CD14-positive monocyte (primary cell): Measurements from ENCODE around the gene EAPP. TPM values are rescaled to one million over a fixed set of nuclear protein-coding genes. Genes with fewer than 3 reads are reported as not detected.

Experiments used
- DNase-seq, 3 donors: peaks; one replicate each; pipeline ENCODE4 v3.0.0-alpha.2; 2011 to 2022
- H2AFZ ChIP-seq: 2 replicates; pipeline ENCODE4 v1.6.0; 2012; ENCODE audit warnings: mild to moderate bottlenecking, low read depth, low read length, inconsistent platforms; ENCODE audit not compliant: insufficient read depth, poor library complexity, severe bottlenecking
- H3K27ac ChIP-seq, 2 donors: 1 replicate in 1 of 2; 2 replicates in 1 of 2; pipeline ENCODE4 v1.5.1; 2012 to 2013; ENCODE audit warnings: low read length in 2 of 2, control low read depth in 1 of 2, inconsistent platforms in 1 of 2, low read depth in 1 of 2, mild to moderate bottlenecking in 1 of 2
- H3K27me3 ChIP-seq, 2 donors: one replicate each; pipeline versions ENCODE4 v1.6.0 to v1.6.1; 2011 to 2013; ENCODE audit warnings: low read length in 2 of 2; ENCODE audit not compliant: control insufficient read depth in 2 of 2, insufficient read depth in 2 of 2
- H3K36me3 ChIP-seq, 2 donors: replicated peaks in 1 of 2; 1 replicate in 1 of 2; 2 replicates in 1 of 2; pipeline versions ENCODE4 v1.5.1 to v1.6.1; 2012 to 2013; ENCODE audit warnings: low read length in 2 of 2, control low read depth in 1 of 2, inconsistent platforms in 1 of 2, mild to moderate bottlenecking in 1 of 2; ENCODE audit not compliant: insufficient read depth in 2 of 2, control insufficient read depth in 1 of 2
- H3K4me1 ChIP-seq, 2 donors: 1 replicate in 1 of 2; 2 replicates in 1 of 2; pipeline versions ENCODE4 v1.5.1 to v1.6.1; 2012 to 2013; ENCODE audit warnings: low read length in 2 of 2, control low read depth in 1 of 2, inconsistent platforms in 1 of 2, mild to moderate bottlenecking in 1 of 2, moderate library complexity in 1 of 2; ENCODE audit not compliant: insufficient read depth in 2 of 2, control insufficient read depth in 1 of 2
- H3K4me2 ChIP-seq: replicated peaks from 2 replicates; pipeline ENCODE3; 2012; ENCODE audit warnings: low read length, moderate library complexity, mild to moderate bottlenecking; ENCODE audit not compliant: poor library complexity, severe bottlenecking; ENCODE audit errors: extremely low read depth
- H3K4me3 ChIP-seq, 3 experiments: fragments of 200-600 bp in 1 of 3; sonication (generic) in 1 of 3; replicated peaks in 1 of 3; 1 replicate in 2 of 3; 2 replicates in 1 of 3; pipeline ENCODE4 v1.5.1; 2011 to 2013; ENCODE audit warnings: low read length in 3 of 3, mild to moderate bottlenecking in 3 of 3, control low read depth in 2 of 3, low read depth in 2 of 3, inconsistent platforms in 1 of 3, moderate library complexity in 1 of 3
- H3K79me2 ChIP-seq: 2 replicates; pipeline ENCODE4 v1.6.0; 2012; ENCODE audit warnings: mild to moderate bottlenecking, control low read depth, inconsistent platforms, low read length, moderate library complexity; ENCODE audit not compliant: insufficient read depth
- H3K9ac ChIP-seq: 2 replicates; pipeline ENCODE4 v1.6.0; 2017; ENCODE audit warnings: low read length, mild to moderate bottlenecking; ENCODE audit not compliant: insufficient read depth, poor library complexity, severe bottlenecking
- H3K9me3 ChIP-seq, 2 donors: replicated peaks in 1 of 2; 1 replicate in 1 of 2; 2 replicates in 1 of 2; pipeline versions ENCODE4 v1.5.1 to v1.6.1; 2012 to 2013; ENCODE audit warnings: low read length in 2 of 2, control low read depth in 1 of 2; ENCODE audit not compliant: control insufficient read depth in 1 of 2, insufficient read depth in 1 of 2
- H4K20me1 ChIP-seq: 2 replicates; pipeline ENCODE4 v1.6.0; 2012; ENCODE audit warnings: mild to moderate bottlenecking, low read length, control low read depth, moderate library complexity; ENCODE audit not compliant: insufficient read depth
- H3K27ac Mint-ChIP-seq, 7 donors: one replicate each; pipeline ENCODE4 v1.8.0; 2020; ENCODE audit warnings: mild to moderate bottlenecking in 7 of 7, mixed read lengths in 7 of 7, moderate library complexity in 6 of 7, inconsistent platforms in 2 of 7
- H3K27me3 Mint-ChIP-seq, 3 donors: one replicate each; pipeline ENCODE4 v1.8.0; 2021 to 2022; ENCODE audit warnings: low read depth in 3 of 3, mild to moderate bottlenecking in 3 of 3, mixed read lengths in 3 of 3, moderate library complexity in 3 of 3, inconsistent platforms in 1 of 3
- H3K36me3 Mint-ChIP-seq, 2 donors: one replicate each; pipeline ENCODE4 v1.8.0; 2020; ENCODE audit warnings: mixed read lengths in 2 of 2, inconsistent platforms in 1 of 2, mild to moderate bottlenecking in 1 of 2
- H3K4me1 Mint-ChIP-seq: one replicate; pipeline ENCODE4 v1.8.0; 2020; ENCODE audit warnings: mild to moderate bottlenecking, mixed read lengths
- H3K4me3 Mint-ChIP-seq, 2 donors: one replicate each; pipeline ENCODE4 v1.8.0; 2020; ENCODE audit warnings: mild to moderate bottlenecking in 2 of 2, mixed read lengths in 2 of 2, moderate library complexity in 1 of 2
- H3K9me3 Mint-ChIP-seq, 7 donors: one replicate each; pipeline ENCODE4 v1.8.0; 2020 to 2022; ENCODE audit warnings: mixed read lengths in 7 of 7, mild to moderate bottlenecking in 6 of 7, moderate library complexity in 6 of 7, inconsistent platforms in 2 of 7
- CTCF ChIP-seq: fragments of 200-600 bp; IDR thresholded peaks from one replicate; pipeline ENCODE4 v1.8.0; 2022; ENCODE audit warnings: antibody characterized with exemption, mild to moderate bottlenecking
- WGBS: methylation state at CpG from one replicate; pipeline ENCODE4 v1.1.5; 2013; ENCODE audit warnings: missing lambda C conversion rate; ENCODE audit not compliant: insufficient coverage; 5-methylcytosine and 5-hydroxymethylcytosine counted together
- intact Hi-C, 2 donors: fragments of 100-400 bp; cut with micrococcal nuclease; formaldehyde crosslinking; loops; one replicate each; pipeline versions ENCODE4 v1.15.0 to v1.15.1; 2023
- polyA minus RNA-seq: library from RNA; depleted of rRNA, polyadenylated mRNA; stranded (reverse); fragments of >200 nt; gene quantifications from 2 replicates; pipeline ENCODE4 v1.2.3, GENCODE V29; 2012
- polyA plus RNA-seq, 3 donors: library from polyadenylated mRNA; depleted of rRNA in 1 of 3; unstranded in 2 of 3; stranded (reverse) in 1 of 3; fragments of 300-500 nt in 2 of 3; fragments of >200 nt in 1 of 3; fragmentation: Illumina TruSeq in 2 of 3; gene quantifications; 1 replicate in 2 of 3; 2 replicates in 1 of 3; pipeline ENCODE4 v1.2.3, GENCODE V29; 2012 to 2021
- total RNA-seq, 12 experiments: library from RNA in 1 of 12; stranded (reverse) in 1 of 12; fragments of 120-200 nt in 1 of 12; gene quantifications; one replicate each; pipeline ENCODE4 v1.2.4 and lab custom pipeline; 2013 to 2026; ENCODE audit warnings: mixed read lengths in 6 of 12, inconsistent platforms in 1 of 12

The EAPP gene
- 73.3 TPM for total RNA-seq (2013)
- 10 to 100 TPM; 20.7 to 76.2 (median 70.2) TPM for polyA plus RNA-seq
- 21.3 and 30.0 TPM in 2 replicates for polyA minus RNA-seq
- 7.0 to 23.4 (median 18.3) reads per million in 11 experiments for total RNA-seq (lab: John Stamatoyannopoulos, UW)

GRCh38 chr14:34539407-34540180 lies at the start of gene EAPP:
EAPP (minus strand) TSS chr14:34539701; CDS start chr14:34539628, 73 bp downstream.
- no peaks in the 10 kb centered on the region for H3K9me3 Mint-ChIP-seq
- DNase-seq = peak; percentile 97 to 98 (median 97)
- peak within 1 kb of the TSS; percentile 89 to 99 for H3K27ac ChIP-seq
- no peaks in the 10 kb centered on the region for H3K27me3 ChIP-seq
- intact Hi-C loops = loop anchor here in 1 of 2 donors (5.0 kb wide), 1 partner anchor 77 kb away; the partner anchor contains the start of gene SPTSSA
- peaks cover 36% of the 10 kb centered on the region for H3K79me2 ChIP-seq
- peak within 1 kb of the TSS; percentile 99 for H3K9ac ChIP-seq
- peak within 1 kb of the TSS; percentile 98 for H2AFZ ChIP-seq
- H4K20me1 ChIP-seq = no peaks in the 10 kb centered on the region
- H3K4me1 Mint-ChIP-seq = peaks cover 21% of the 10 kb centered on the region
- H3K4me2 ChIP-seq = peak within 1 kb of the TSS; percentile 81
- H3K4me1 ChIP-seq = peaks cover 10 to 18% of the 10 kb centered on the region in 2 donors
- peak within 1 kb of the TSS; percentile 96 to 99 (median 98) for H3K27ac Mint-ChIP-seq
- no peak for TF ChIP-seq CTCF
- H3K36me3 Mint-ChIP-seq = peaks cover 13 to 23% of the 10 kb centered on the region in 2 donors
- peak within 1 kb of the TSS; percentile 87 to 99 (median 98) for H3K4me3 ChIP-seq
- H3K9me3 ChIP-seq = no peaks in the 10 kb centered on the region
- H3K36me3 ChIP-seq = peaks cover 10 to 18% of the 10 kb centered on the region in 2 donors
- peak within 1 kb of the TSS; percentile 95 to 99 for H3K4me3 Mint-ChIP-seq
- WGBS = 3% methylated on average over 46 of the region's 59 CpGs
- no peaks in the 10 kb centered on the region for H3K27me3 Mint-ChIP-seq

- DNase-seq = no peak
- Histone ChIP-seq H3K79me2 (no peaks in the 10 kb centered on the region), H3K9me3 (no peaks in the 10 kb centered on the region), H3K27me3 (no peaks in the 10 kb centered on the region), H3K36me3 (peaks cover 77 to 94% of the 10 kb centered on the region in 2 donors), H3K4me1 (no peaks in the 10 kb centered on the region), H3K4me3 (no peak overlapping the region), H2AFZ (no peak overlapping the region), H3K4me2 (no peak overlapping the region), H4K20me1 (peaks cover 27% of the 10 kb centered on the region), H3K27ac (no peak overlapping the region), H3K9ac (no peak overlapping the region)
- Mint-ChIP-seq H3K9me3 (no peaks in the 10 kb centered on the region), H3K36me3 (peaks cover 67 to 95% of the 10 kb centered on the region in 2 donors), H3K27ac (peak overlapping the region in 2 of 7 donors; percentile 20 to 33), H3K4me1 (no peaks in the 10 kb centered on the region), H3K4me3 (no peak overlapping the region), H3K27me3 (peaks cover 0 to 3% (median 0%) of the 10 kb centered on the region in 3 donors)
- WGBS = no CpG with 5 or more reads among the region's 6 CpGs
- TF ChIP-seq CTCF = no peak
- intact Hi-C loops = loop anchor here in 1 of 2 donors (10.0 kb wide), 1 partner anchor 171 kb away; no protein-coding TSS in a partner anchor
These were observed 44.0 kb upstream of the EAPP start for GRCh38 chr14:34583525-34583924.
